ENCODE measurements around the gene HOXD13. TPM values are rescaled to one million over a fixed set of nuclear protein-coding genes. Genes with fewer than 3 reads are reported as not detected.

The HOXD13 gene
- total and polyA plus RNA-seq, 9 donors = not detected

- no peak for TF ChIP-seq EP300 (IDR thresholded peaks at IDR 0.05)
- TF ChIP-seq CTCF (IDR thresholded peaks at IDR 0.05) = no peak
- no peak for TF ChIP-seq POLR2A (IDR thresholded peaks at IDR 0.05)
- DNase-seq = peak; percentile 48 to 73 (median 53)
- Histone ChIP-seq H3K36me3 (no peaks in the 10 kb centered on the region), H3K4me1 (ENCODE audit: insufficient read depth) (peaks cover 6% of the 10 kb centered on the region), H3K27ac (peak overlapping the region; percentile 94 to 99), H3K9me3 (no peaks in the 10 kb centered on the region), H3K27me3 (no peaks in the 10 kb centered on the region), H3K4me3 (peak overlapping the region; percentile 55)
- whole genome bisulfite sequencing, 3 donors = 14 to 15% (median 15%) methylated on average over 49 of the region's 49 CpGs
- intact Hi-C loops (cut with DNase I) = loop anchor here (5.0 to 10.0 kb wide), 5 partner anchors 424 to 1034 kb away; no protein-coding TSS in a partner anchor
These were observed 35.9 kb downstream of the HOXD13 start for GRCh38 chr2:176128172-176128981.

GRCh38 chr2:176128982-176129796 lies 36.7 kb downstream of the HOXD13 start, which contains the start of gene HOXD8:
Gene HOXD8 (plus strand): TSS chr2:176129705. CDS start chr2:176130367, 662 bp downstream.
- 0 to 1% (median 0%) methylated on average over 44 to 64 of the region's 64 CpGs for WGBS, 3 donors
- peak; percentile 90 to 94 (median 91) for DNase-seq
- H3K4me3 ChIP-seq = peak within 1 kb of the TSS; percentile 55
- no peaks in the 10 kb centered on the region for H3K9me3 ChIP-seq
- TF ChIP-seq EP300 (IDR thresholded peaks at IDR 0.05) = no peak
- peak; percentile 69 for TF ChIP-seq POLR2A (IDR thresholded peaks at IDR 0.05)
- peak in 2 of 3 donors; percentile 22 to 25 for TF ChIP-seq CTCF (IDR thresholded peaks at IDR 0.05)
- peak within 1 kb of the TSS; percentile 94 to 99 for H3K27ac ChIP-seq
- H3K27me3 ChIP-seq = no peaks in the 10 kb centered on the region
- H3K36me3 ChIP-seq = no peaks in the 10 kb centered on the region
- H3K4me1 ChIP-seq (ENCODE audit: insufficient read depth) = peaks cover 9% of the 10 kb centered on the region
- intact Hi-C loops (cut with DNase I) = loop anchor here (5.0 to 10.0 kb wide), 5 partner anchors 423 to 1033 kb away; no protein-coding TSS in a partner anchor

- Histone ChIP-seq H3K27me3 (no peaks in the 10 kb centered on the region), H3K4me1 (ENCODE audit: insufficient read depth) (peaks cover 13% of the 10 kb centered on the region)
- 0 to 2% (median 1%) methylated on average over 15 to 43 of the region's 43 CpGs for WGBS, 3 donors
These were observed 37.3 kb downstream of the HOXD13 start for GRCh38 chr2:176129813-176130146.

More at GRCh38 chr2:176129813-176130146, 37.3 kb downstream of the HOXD13 start:
- H3K9me3 ChIP-seq = no peaks in the 10 kb centered on the region
- peak overlapping the region; percentile 94 to 99 for H3K27ac ChIP-seq
- TF ChIP-seq CTCF (IDR thresholded peaks at IDR 0.05) (no peak), POLR2A (IDR thresholded peaks at IDR 0.05) (no peak), EP300 (IDR thresholded peaks at IDR 0.05) (no peak)
- peak overlapping the region; percentile 55 for H3K4me3 ChIP-seq
- no peaks in the 10 kb centered on the region for H3K36me3 ChIP-seq
- intact Hi-C loops (cut with DNase I) = loop anchor here (2.0 to 10.0 kb wide), 7 partner anchors 423 to 1135 kb away; partner anchors contain the start of gene NFE2L2 (in 1 of the 4)
- no peak for DNase-seq
